ENCODE results near the gene SQSTM1. TPM values are rescaled to one million over a fixed set of nuclear protein-coding genes. Genes with fewer than 3 reads are reported as not detected.

SQSTM1 gene
- polyA plus RNA-seq, 1 of the 3 experiments (the other 2 are of a cell fraction), result 181 TPM

DNA sequence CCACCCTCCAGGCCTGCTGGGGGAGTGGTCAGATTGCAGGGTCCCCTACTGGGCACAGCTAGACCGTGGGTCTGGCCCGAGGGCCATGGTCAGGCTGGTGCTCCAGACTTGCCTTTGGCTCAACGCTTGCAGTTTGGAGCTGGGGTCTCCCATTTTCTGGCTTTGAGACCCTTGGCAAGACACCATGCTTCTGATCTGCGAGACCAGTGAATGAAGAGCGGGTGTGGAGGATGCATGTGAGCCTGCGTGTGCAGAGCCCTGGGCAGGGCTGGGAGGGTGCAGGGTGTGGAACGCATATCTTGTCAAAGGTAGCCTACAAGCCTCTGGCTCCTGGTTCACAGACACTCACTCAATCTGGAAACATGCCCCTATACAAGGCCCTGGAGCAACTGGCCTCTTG lies 44.0 kb downstream of the SQSTM1 start:
- POLR2A ChIA-PET, result no interaction called here

More for the DNA sequence above, 44.0 kb downstream of the SQSTM1 start:
- TF ChIP-seq GABPA (IDR thresholded peaks at IDR 0.05; ENCODE audit: low read depth), result no peak
- TF ChIP-seq GATA2 (CRISPR knock-in tag; IDR thresholded peaks at IDR 0.05), result no peak
- TF ChIP-seq, protein P1, sequence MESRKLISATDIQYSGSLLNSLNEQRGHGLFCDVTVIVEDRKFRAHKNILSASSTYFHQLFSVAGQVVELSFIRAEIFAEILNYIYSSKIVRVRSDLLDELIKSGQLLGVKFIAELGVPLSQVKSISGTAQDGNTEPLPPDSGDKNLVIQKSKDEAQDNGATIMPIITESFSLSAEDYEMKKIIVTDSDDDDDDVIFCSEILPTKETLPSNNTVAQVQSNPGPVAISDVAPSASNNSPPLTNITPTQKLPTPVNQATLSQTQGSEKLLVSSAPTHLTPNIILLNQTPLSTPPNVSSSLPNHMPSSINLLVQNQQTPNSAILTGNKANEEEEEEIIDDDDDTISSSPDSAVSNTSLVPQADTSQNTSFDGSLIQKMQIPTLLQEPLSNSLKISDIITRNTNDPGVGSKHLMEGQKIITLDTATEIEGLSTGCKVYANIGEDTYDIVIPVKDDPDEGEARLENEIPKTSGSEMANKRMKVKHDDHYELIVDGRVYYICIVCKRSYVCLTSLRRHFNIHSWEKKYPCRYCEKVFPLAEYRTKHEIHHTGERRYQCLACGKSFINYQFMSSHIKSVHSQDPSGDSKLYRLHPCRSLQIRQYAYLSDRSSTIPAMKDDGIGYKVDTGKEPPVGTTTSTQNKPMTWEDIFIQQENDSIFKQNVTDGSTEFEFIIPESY (IDR thresholded peaks at IDR 0.05; ENCODE audit: borderline replicate concordance, low read depth), result no peak
- no peak for TF ChIP-seq RXRA (IDR thresholded peaks at IDR 0.05; ENCODE audit: borderline replicate concordance, low read depth)
- no peak for TF ChIP-seq FOXM1 (IDR thresholded peaks at IDR 0.05; ENCODE audit: low read depth)
- TF ChIP-seq CTCF (IDR thresholded peaks at IDR 0.05), result no peak
- no peak for TF ChIP-seq SIN3A (IDR thresholded peaks at IDR 0.05; ENCODE audit: borderline replicate concordance, low read depth, low read length)
- TF ChIP-seq EZH2phosphoT487 (IDR thresholded peaks at IDR 0.05; ENCODE audit: borderline replicate concordance, low read depth), result no peak
- no peak for TF ChIP-seq ELF1 (IDR thresholded peaks at IDR 0.05)
- TF ChIP-seq IRF3 (IDR thresholded peaks at IDR 0.05; ENCODE audit: low read depth, low read length), result no peak
- TF ChIP-seq MEF2A (IDR thresholded peaks at IDR 0.05; ENCODE audit: borderline replicate concordance, low read depth), result no peak
- no peak for TF ChIP-seq TAF1 (IDR thresholded peaks at IDR 0.05; ENCODE audit: borderline replicate concordance, low read depth, low read length)
- TF ChIP-seq JUND (IDR thresholded peaks at IDR 0.05), result no peak
- TF ChIP-seq, protein P2, sequence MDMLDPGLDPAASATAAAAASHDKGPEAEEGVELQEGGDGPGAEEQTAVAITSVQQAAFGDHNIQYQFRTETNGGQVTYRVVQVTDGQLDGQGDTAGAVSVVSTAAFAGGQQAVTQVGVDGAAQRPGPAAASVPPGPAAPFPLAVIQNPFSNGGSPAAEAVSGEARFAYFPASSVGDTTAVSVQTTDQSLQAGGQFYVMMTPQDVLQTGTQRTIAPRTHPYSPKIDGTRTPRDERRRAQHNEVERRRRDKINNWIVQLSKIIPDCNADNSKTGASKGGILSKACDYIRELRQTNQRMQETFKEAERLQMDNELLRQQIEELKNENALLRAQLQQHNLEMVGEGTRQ (IDR thresholded peaks at IDR 0.05; ENCODE audit: borderline replicate concordance, low read depth, low read length), result no peak
- no peak for TF ChIP-seq FOXJ3 (CRISPR knock-in tag; IDR thresholded peaks at IDR 0.05)
- no peak for TF ChIP-seq RAD21 (IDR thresholded peaks at IDR 0.05; ENCODE audit: low read length)
- TF ChIP-seq, protein P3, sequence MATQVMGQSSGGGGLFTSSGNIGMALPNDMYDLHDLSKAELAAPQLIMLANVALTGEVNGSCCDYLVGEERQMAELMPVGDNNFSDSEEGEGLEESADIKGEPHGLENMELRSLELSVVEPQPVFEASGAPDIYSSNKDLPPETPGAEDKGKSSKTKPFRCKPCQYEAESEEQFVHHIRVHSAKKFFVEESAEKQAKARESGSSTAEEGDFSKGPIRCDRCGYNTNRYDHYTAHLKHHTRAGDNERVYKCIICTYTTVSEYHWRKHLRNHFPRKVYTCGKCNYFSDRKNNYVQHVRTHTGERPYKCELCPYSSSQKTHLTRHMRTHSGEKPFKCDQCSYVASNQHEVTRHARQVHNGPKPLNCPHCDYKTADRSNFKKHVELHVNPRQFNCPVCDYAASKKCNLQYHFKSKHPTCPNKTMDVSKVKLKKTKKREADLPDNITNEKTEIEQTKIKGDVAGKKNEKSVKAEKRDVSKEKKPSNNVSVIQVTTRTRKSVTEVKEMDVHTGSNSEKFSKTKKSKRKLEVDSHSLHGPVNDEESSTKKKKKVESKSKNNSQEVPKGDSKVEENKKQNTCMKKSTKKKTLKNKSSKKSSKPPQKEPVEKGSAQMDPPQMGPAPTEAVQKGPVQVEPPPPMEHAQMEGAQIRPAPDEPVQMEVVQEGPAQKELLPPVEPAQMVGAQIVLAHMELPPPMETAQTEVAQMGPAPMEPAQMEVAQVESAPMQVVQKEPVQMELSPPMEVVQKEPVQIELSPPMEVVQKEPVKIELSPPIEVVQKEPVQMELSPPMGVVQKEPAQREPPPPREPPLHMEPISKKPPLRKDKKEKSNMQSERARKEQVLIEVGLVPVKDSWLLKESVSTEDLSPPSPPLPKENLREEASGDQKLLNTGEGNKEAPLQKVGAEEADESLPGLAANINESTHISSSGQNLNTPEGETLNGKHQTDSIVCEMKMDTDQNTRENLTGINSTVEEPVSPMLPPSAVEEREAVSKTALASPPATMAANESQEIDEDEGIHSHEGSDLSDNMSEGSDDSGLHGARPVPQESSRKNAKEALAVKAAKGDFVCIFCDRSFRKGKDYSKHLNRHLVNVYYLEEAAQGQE (IDR thresholded peaks at IDR 0.05; ENCODE audit: low read depth, low read length), result no peak
- Histone ChIP-seq H3K36me3 (replicated peaks in 1 of 2; ENCODE audit: control insufficient read depth in 1 of 2, insufficient read depth in 2 of 2, low read length in 1 of 2) (peaks cover 28 to 57% of the 10 kb centered on the region in 2 experiments), H3K27me3 (ENCODE audit: insufficient read depth) (no peaks in the 10 kb centered on the region), H3K4me2 (no peak overlapping the region), H3K4me3 (ENCODE audit: low read depth in 2 of 2, low read length in 1 of 2) (no peak overlapping the region), H3K9ac (no peak overlapping the region), H3K9me2 (no peaks in the 10 kb centered on the region), H3K27ac (ENCODE audit: low read depth in 2 of 2, low read length in 1 of 2) (no peak overlapping the region), H3K4me1 (ENCODE audit: control insufficient read depth in 1 of 2, insufficient read depth in 2 of 2, low read depth in 1 of 2, low read length in 1 of 2) (peaks cover 3 to 7% of the 10 kb centered on the region in 2 experiments; a peak in 1 of 4 replicates), H3K9me3 (no peaks in the 10 kb centered on the region), H4K20me1 (ENCODE audit: insufficient read depth) (no peaks in the 10 kb centered on the region), H3K79me2 (ENCODE audit: insufficient read depth) (no peaks in the 10 kb centered on the region), H2AFZ (ENCODE audit: low read depth) (no peak overlapping the region), H3F3A (replicated peaks; ENCODE audit: insufficient read depth) (peaks cover 9% of the 10 kb centered on the region)
- 91% methylated on average over 4 of the region's 7 CpGs for WGBS (ENCODE audit: low lambda C conversion rate)
- CTCF ChIA-PET, result interaction anchor here (1.4 to 1.5 kb wide), 2 partner anchors 11 to 111 kb away, joined by 4 to 5 read pairs; no protein-coding TSS in a partner anchor
- DNase-seq, result no peak

All from SK-N-SH (cell line).